ENCODE data around the gene WDR48. TPM values are rescaled to one million over a fixed set of nuclear protein-coding genes. Genes with fewer than 3 reads are reported as not detected.

WDR48 gene
- total and polyA plus RNA-seq, 9 of the 15 experiments (the other 6 are each of a cell fraction or from before 2014, with no cell fraction given) = 26.6 to 70.6 (median 48.0) TPM

DNA sequence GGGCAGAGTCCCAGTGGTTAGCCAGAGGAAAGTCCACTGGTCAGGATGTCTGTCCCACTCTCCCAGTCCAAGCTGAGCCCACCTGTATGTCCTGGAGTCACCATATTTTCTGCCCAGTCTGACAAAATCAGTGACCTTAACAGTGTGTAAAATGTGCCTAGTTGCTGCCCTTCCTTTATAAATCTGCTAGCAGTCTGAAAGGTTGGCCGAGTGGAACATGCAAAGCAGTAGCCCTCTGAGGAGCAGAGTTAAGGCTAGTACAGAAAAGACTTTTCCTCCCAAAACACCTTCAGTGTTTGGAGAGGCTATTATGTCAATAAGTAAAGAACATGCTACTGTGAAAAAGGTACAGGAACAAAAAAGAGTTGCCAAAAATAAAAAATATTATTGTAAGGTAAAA, 71.0 kb downstream of the WDR48 start:
- Histone ChIP-seq H4K20me1 (replicated peaks; ENCODE audit: control insufficient read depth, insufficient read depth, low read length) (no peaks in the 10 kb centered on the region), H3K9me3 (replicated peaks; ENCODE audit: control insufficient read depth, insufficient read depth, low read depth, low read length) (no peaks in the 10 kb centered on the region), H3K27me3 (ENCODE audit: control insufficient read depth in 2 of 2, insufficient read depth in 2 of 2, low read length in 2 of 2) (no peaks in the 10 kb centered on the region), H3K36me3 (ENCODE audit: control insufficient read depth, insufficient read depth, low read length) (no peaks in the 10 kb centered on the region), H3K4me3 (no peak overlapping the region), H3K27ac (ENCODE audit: extremely low read depth, low read depth, low read length) (no peak overlapping the region), H3K4me1 (replicated peaks in 1 of 2; ENCODE audit: control insufficient read depth in 2 of 2, insufficient read depth in 2 of 2, low read length in 2 of 2) (no peaks in the 10 kb centered on the region; a peak in 1 of 5 replicates), H3K4me2 (ENCODE audit: insufficient read depth, low read length) (no peak overlapping the region), H3K9ac (ENCODE audit: insufficient read depth in 1 of 2, low read depth in 2 of 2, low read length in 2 of 2) (peak overlapping the region in 1 of 2 experiments; percentile 14; a peak in 1 of 4 replicates), H2AFZ (ENCODE audit: low read depth, low read length) (peak overlapping the region; percentile 40; the same call in 1 of the 2 replicates), H3K9me1 (ENCODE audit: control insufficient read depth, insufficient read depth, low read length) (no peaks in the 10 kb centered on the region), H3K79me2 (ENCODE audit: control insufficient read depth, insufficient read depth, low read length) (no peaks in the 10 kb centered on the region)
- BruUV-seq (replicated peaks) = no TSS peak
- WGBS (ENCODE audit: insufficient coverage, low coverage, missing lambda C conversion rate) = 17% methylated on average over 1 of the region's 1 CpG
- ChIA-PET POLR2A (interaction anchor here (0.6 to 2.2 kb wide), 2 partner anchors 26 to 196 kb away, joined by 3 to 5 read pairs; no protein-coding TSS in a partner anchor), CTCF (ENCODE audit: low intra/inter-chr PET ratio) (no interaction called here)
- TF ChIP-seq, protein P1, sequence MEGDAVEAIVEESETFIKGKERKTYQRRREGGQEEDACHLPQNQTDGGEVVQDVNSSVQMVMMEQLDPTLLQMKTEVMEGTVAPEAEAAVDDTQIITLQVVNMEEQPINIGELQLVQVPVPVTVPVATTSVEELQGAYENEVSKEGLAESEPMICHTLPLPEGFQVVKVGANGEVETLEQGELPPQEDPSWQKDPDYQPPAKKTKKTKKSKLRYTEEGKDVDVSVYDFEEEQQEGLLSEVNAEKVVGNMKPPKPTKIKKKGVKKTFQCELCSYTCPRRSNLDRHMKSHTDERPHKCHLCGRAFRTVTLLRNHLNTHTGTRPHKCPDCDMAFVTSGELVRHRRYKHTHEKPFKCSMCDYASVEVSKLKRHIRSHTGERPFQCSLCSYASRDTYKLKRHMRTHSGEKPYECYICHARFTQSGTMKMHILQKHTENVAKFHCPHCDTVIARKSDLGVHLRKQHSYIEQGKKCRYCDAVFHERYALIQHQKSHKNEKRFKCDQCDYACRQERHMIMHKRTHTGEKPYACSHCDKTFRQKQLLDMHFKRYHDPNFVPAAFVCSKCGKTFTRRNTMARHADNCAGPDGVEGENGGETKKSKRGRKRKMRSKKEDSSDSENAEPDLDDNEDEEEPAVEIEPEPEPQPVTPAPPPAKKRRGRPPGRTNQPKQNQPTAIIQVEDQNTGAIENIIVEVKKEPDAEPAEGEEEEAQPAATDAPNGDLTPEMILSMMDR (IDR thresholded peaks at IDR 0.05 in 2 of 3, conservative IDR thresholded peaks at IDR 0.05 in 1 of 3; ENCODE audit: insufficient read depth in 2 of 3, low read depth in 1 of 3, low read length in 3 of 3) = no peak
- TF ChIP-seq POU5F1 (IDR thresholded peaks at IDR 0.05; ENCODE audit: borderline replicate concordance, low read depth, low read length, partially characterized antibody) (no peak), PTRF (tag; IDR thresholded peaks at IDR 0.05) (no peak), RFX5 (IDR thresholded peaks at IDR 0.05; ENCODE audit: low read depth, low read length) (no peak), KDM4B (IDR thresholded peaks at IDR 0.05; ENCODE audit: borderline replicate concordance in 2 of 2, low read depth in 1 of 2) (no peak), NFATC3 (IDR thresholded peaks at IDR 0.05) (no peak)
- TF ChIP-seq, protein P2, sequence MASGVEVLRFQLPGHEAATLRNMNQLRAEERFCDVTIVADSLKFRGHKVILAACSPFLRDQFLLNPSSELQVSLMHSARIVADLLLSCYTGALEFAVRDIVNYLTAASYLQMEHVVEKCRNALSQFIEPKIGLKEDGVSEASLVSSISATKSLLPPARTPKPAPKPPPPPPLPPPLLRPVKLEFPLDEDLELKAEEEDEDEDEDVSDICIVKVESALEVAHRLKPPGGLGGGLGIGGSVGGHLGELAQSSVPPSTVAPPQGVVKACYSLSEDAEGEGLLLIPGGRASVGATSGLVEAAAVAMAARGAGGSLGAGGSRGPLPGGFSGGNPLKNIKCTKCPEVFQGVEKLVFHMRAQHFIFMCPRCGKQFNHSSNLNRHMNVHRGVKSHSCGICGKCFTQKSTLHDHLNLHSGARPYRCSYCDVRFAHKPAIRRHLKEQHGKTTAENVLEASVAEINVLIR (CRISPR knock-in tag; IDR thresholded peaks at IDR 0.05) = no peak
- TF ChIP-seq, protein P3, sequence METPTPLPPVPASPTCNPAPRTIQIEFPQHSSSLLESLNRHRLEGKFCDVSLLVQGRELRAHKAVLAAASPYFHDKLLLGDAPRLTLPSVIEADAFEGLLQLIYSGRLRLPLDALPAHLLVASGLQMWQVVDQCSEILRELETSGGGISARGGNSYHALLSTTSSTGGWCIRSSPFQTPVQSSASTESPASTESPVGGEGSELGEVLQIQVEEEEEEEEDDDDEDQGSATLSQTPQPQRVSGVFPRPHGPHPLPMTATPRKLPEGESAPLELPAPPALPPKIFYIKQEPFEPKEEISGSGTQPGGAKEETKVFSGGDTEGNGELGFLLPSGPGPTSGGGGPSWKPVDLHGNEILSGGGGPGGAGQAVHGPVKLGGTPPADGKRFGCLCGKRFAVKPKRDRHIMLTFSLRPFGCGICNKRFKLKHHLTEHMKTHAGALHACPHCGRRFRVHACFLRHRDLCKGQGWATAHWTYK (CRISPR knock-in tag; IDR thresholded peaks at IDR 0.05) = no peak
- FAIRE-seq (no peak), ATAC-seq (no peak), DNase-seq (ENCODE audit: extremely low read depth in 1 of 4, low spot score in 3 of 4) (no peak)
- in situ Hi-C loops (cut with MboI) = loop anchor here (10.0 kb wide), 1 partner anchor 262 kb away; the partner anchor contains the start of gene SLC25A38
- intact Hi-C loops (cut with micrococcal nuclease) = no loop called here
